GM23338 (cell line): ENCODE data around the gene TJP2. TPM values are rescaled to one million over a fixed set of nuclear protein-coding genes. Genes with fewer than 3 reads are reported as not detected.

Source experiments
- ATAC-seq: fragments of 200-7000 bp; cut with Tn5 transposase; 3 replicates; pipeline ENCODE4 v1.9.1; 2020
- DNase-seq: peaks from one replicate; pipeline ENCODE4 v3.0.0-alpha.2; 2015; ENCODE audit warnings: low spot score
- H2AFZ ChIP-seq: fragments of 200-600 bp; sonication (generic); 2 replicates; pipeline ENCODE4 v1.8.0; 2016; ENCODE audit warnings: antibody characterized with exemption, mild to moderate bottlenecking, moderate library complexity
- H3F3A ChIP-seq: fragments of 200-600 bp; sonication (generic); replicated peaks from 2 replicates; pipeline ENCODE4 v1.8.0; 2017; ENCODE audit warnings: antibody characterized with exemption, mixed run types, low read depth
- H3K27ac ChIP-seq: fragments of 200-600 bp; sonication (generic); 2 replicates; pipeline ENCODE4 v1.6.1; 2016; ENCODE audit warnings: low read depth
- H3K27me3 ChIP-seq: fragments of 200-600 bp; sonication (generic); 2 replicates; pipeline ENCODE4 v1.8.0; 2016; ENCODE audit warnings: mild to moderate bottlenecking, mixed run types, moderate library complexity; ENCODE audit not compliant: insufficient read depth
- H3K36me3 ChIP-seq: fragments of 200-600 bp; sonication (generic); 2 replicates; pipeline ENCODE4 v1.8.0; 2016; ENCODE audit warnings: mild to moderate bottlenecking; ENCODE audit not compliant: insufficient read depth
- H3K4me1 ChIP-seq: fragments of 200-600 bp; sonication (generic); 2 replicates; pipeline ENCODE4 v1.8.0; 2016; ENCODE audit warnings: mild to moderate bottlenecking, moderate library complexity; ENCODE audit not compliant: insufficient read depth
- H3K4me2 ChIP-seq: fragments of 200-600 bp; sonication (generic); 2 replicates; pipeline ENCODE4 v1.7.1; 2017; ENCODE audit warnings: mixed run types
- H3K4me3 ChIP-seq: fragments of 200-600 bp; sonication (generic); 2 replicates; pipeline ENCODE4 v1.6.1; 2016; ENCODE audit warnings: mixed run types
- H3K79me2 ChIP-seq: fragments of 200-600 bp; sonication (generic); replicated peaks from 2 replicates; pipeline ENCODE4 v1.8.0; 2017; ENCODE audit warnings: mild to moderate bottlenecking; ENCODE audit not compliant: insufficient read depth
- H3K9me2 ChIP-seq: fragments of 200-600 bp; sonication (generic); 2 replicates; pipeline ENCODE4 v1.8.0; 2017; ENCODE audit not compliant: insufficient read depth
- H4K20me1 ChIP-seq: fragments of 200-600 bp; sonication (generic); replicated peaks from 2 replicates; pipeline ENCODE4 v1.8.0; 2017; ENCODE audit warnings: mild to moderate bottlenecking; ENCODE audit not compliant: insufficient read depth
- H3K27ac Mint-ChIP-seq: 2 replicates; pipeline ENCODE4 v1.8.0; 2020; ENCODE audit warnings: inconsistent platforms, mild to moderate bottlenecking, moderate library complexity, mixed read lengths
- H3K27me3 Mint-ChIP-seq: 3 replicates; pipeline ENCODE4 v1.8.0; 2022; ENCODE audit warnings: low read depth, mild to moderate bottlenecking, moderate library complexity, mixed read lengths, inconsistent platforms; ENCODE audit not compliant: insufficient read depth, poor library complexity
- H3K36me3 Mint-ChIP-seq: 3 replicates; pipeline ENCODE4 v1.8.0; 2021; ENCODE audit warnings: low read depth, mild to moderate bottlenecking, inconsistent platforms, moderate library complexity, mixed read lengths
- H3K4me1 Mint-ChIP-seq: 3 replicates; pipeline ENCODE4 v1.8.0; 2020; ENCODE audit warnings: mild to moderate bottlenecking, inconsistent platforms, mixed read lengths
- H3K4me3 Mint-ChIP-seq: 3 replicates; pipeline ENCODE4 v1.8.0; 2021; ENCODE audit warnings: moderate library complexity, mild to moderate bottlenecking, inconsistent platforms, mixed read lengths
- H3K9me3 Mint-ChIP-seq: 3 replicates; pipeline ENCODE4 v1.8.0; 2020; ENCODE audit warnings: moderate library complexity, mild to moderate bottlenecking, inconsistent platforms, mixed read lengths
- CREB1 ChIP-seq: fragments of 250-450 bp; sonication (Bioruptor Pico); IDR thresholded peaks from 2 replicates; pipeline ENCODE4 v1.5.0; 2020; ENCODE audit warnings: low read depth, mild to moderate bottlenecking, moderate library complexity
- JUNB ChIP-seq: IDR thresholded peaks from one replicate; pipeline ENCODE4 v1.6.1; 2016; ENCODE audit warnings: antibody characterized with exemption; ENCODE audit not compliant: unreplicated experiment
- NANOG ChIP-seq: IDR thresholded peaks from 2 replicates; pipeline ENCODE4 v1.6.1; 2016; ENCODE audit warnings: antibody characterized with exemption, borderline replicate concordance
- POLR2AphosphoS5 ChIP-seq: IDR thresholded peaks from 2 replicates; pipeline ENCODE4 v1.6.1; 2016; ENCODE audit warnings: antibody characterized with exemption, low read depth
- ZNF114 ChIP-seq: fragments of 250-450 bp; sonication (Bioruptor Pico); IDR thresholded peaks from 2 replicates; pipeline ENCODE4 v1.5.0; 2020; ENCODE audit warnings: mild to moderate bottlenecking, moderate library complexity
- ZNF331 ChIP-seq: fragments of 250-450 bp; sonication (Bioruptor Pico); IDR thresholded peaks from 2 replicates; pipeline ENCODE4 v1.5.0; 2020; ENCODE audit warnings: low read depth, mild to moderate bottlenecking, moderate library complexity
- polyA plus RNA-seq: library from polyadenylated mRNA; unstranded; fragments of >200 nt; fragmentation: Nextera tagmentation; extraction: Ambion mirVana; gene quantifications from 2 replicates; pipeline ENCODE4 v1.2.1, GENCODE V29; 2016
- total RNA-seq: library from RNA; depleted of rRNA; stranded (reverse); fragments of >200 nt; shearing (Covaris generic); gene quantifications from 2 replicates; pipeline ENCODE4 v1.2.3, GENCODE V29; 2014
- TF ChIP-seq, protein P1 (sequence below): fragments of 250-450 bp; sonication (Bioruptor Pico); IDR thresholded peaks from 2 replicates; pipeline ENCODE4 v1.5.0; 2020; ENCODE audit warnings: mild to moderate bottlenecking, moderate library complexity
- TF ChIP-seq, protein P2 (sequence below): IDR thresholded peaks from one replicate; pipeline ENCODE4 v1.6.1; 2018; ENCODE audit warnings: antibody characterized with exemption; ENCODE audit not compliant: unreplicated experiment
- TF ChIP-seq, protein P3 (sequence below): IDR thresholded peaks from 2 replicates; pipeline ENCODE4 v1.6.1; 2016; ENCODE audit warnings: antibody characterized with exemption
- TF ChIP-seq, protein P4 (sequence below), 2 experiments: fragments of 200-600 bp in 1 of 2; sonication (generic) in 1 of 2; conservative IDR thresholded peaks; 2 replicates each; pipeline versions ENCODE4 v1.5.1 to v1.6.1; 2016 to 2017; ENCODE audit warnings: antibody characterized with exemption in 2 of 2, low read depth in 2 of 2, mild to moderate bottlenecking in 2 of 2, moderate library complexity in 1 of 2

TJP2 gene
- total and polyA plus RNA-seq, 2 experiments from 2014 or later, result 37.6 to 234 TPM

DNA sequence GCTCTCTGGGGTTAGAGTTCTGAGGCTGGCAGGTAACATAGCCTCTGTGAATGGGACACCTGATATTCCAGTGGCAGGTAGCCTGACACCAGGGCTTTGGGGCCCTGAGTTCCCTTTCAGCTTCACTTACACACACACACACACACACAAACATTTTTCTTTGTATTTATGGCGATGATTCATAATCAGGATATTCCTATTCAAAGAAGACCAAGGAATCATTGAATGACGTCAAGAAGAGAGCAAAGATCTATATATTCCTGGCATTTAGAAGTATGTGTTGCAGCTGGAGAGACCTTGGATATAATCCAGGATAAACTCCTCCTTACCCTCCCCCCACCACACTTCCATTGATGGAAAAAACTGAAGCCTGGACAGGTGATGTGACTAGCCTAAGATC is 143.0 kb downstream of the TJP2 start:
- Mint-ChIP-seq H3K27ac (no peak overlapping the region), H3K27me3 (peaks cover 3% of the 10 kb centered on the region), H3K36me3 (peaks cover 25% of the 10 kb centered on the region), H3K4me1 (peaks cover 27% of the 10 kb centered on the region), H3K4me3 (no peak overlapping the region), H3K9me3 (peaks cover 44% of the 10 kb centered on the region)
- H3K9me2 ChIP-seq, result peaks cover 4% of the 10 kb centered on the region
- no peak overlapping the region for H3K27ac ChIP-seq
- TF ChIP-seq, protein P1, sequence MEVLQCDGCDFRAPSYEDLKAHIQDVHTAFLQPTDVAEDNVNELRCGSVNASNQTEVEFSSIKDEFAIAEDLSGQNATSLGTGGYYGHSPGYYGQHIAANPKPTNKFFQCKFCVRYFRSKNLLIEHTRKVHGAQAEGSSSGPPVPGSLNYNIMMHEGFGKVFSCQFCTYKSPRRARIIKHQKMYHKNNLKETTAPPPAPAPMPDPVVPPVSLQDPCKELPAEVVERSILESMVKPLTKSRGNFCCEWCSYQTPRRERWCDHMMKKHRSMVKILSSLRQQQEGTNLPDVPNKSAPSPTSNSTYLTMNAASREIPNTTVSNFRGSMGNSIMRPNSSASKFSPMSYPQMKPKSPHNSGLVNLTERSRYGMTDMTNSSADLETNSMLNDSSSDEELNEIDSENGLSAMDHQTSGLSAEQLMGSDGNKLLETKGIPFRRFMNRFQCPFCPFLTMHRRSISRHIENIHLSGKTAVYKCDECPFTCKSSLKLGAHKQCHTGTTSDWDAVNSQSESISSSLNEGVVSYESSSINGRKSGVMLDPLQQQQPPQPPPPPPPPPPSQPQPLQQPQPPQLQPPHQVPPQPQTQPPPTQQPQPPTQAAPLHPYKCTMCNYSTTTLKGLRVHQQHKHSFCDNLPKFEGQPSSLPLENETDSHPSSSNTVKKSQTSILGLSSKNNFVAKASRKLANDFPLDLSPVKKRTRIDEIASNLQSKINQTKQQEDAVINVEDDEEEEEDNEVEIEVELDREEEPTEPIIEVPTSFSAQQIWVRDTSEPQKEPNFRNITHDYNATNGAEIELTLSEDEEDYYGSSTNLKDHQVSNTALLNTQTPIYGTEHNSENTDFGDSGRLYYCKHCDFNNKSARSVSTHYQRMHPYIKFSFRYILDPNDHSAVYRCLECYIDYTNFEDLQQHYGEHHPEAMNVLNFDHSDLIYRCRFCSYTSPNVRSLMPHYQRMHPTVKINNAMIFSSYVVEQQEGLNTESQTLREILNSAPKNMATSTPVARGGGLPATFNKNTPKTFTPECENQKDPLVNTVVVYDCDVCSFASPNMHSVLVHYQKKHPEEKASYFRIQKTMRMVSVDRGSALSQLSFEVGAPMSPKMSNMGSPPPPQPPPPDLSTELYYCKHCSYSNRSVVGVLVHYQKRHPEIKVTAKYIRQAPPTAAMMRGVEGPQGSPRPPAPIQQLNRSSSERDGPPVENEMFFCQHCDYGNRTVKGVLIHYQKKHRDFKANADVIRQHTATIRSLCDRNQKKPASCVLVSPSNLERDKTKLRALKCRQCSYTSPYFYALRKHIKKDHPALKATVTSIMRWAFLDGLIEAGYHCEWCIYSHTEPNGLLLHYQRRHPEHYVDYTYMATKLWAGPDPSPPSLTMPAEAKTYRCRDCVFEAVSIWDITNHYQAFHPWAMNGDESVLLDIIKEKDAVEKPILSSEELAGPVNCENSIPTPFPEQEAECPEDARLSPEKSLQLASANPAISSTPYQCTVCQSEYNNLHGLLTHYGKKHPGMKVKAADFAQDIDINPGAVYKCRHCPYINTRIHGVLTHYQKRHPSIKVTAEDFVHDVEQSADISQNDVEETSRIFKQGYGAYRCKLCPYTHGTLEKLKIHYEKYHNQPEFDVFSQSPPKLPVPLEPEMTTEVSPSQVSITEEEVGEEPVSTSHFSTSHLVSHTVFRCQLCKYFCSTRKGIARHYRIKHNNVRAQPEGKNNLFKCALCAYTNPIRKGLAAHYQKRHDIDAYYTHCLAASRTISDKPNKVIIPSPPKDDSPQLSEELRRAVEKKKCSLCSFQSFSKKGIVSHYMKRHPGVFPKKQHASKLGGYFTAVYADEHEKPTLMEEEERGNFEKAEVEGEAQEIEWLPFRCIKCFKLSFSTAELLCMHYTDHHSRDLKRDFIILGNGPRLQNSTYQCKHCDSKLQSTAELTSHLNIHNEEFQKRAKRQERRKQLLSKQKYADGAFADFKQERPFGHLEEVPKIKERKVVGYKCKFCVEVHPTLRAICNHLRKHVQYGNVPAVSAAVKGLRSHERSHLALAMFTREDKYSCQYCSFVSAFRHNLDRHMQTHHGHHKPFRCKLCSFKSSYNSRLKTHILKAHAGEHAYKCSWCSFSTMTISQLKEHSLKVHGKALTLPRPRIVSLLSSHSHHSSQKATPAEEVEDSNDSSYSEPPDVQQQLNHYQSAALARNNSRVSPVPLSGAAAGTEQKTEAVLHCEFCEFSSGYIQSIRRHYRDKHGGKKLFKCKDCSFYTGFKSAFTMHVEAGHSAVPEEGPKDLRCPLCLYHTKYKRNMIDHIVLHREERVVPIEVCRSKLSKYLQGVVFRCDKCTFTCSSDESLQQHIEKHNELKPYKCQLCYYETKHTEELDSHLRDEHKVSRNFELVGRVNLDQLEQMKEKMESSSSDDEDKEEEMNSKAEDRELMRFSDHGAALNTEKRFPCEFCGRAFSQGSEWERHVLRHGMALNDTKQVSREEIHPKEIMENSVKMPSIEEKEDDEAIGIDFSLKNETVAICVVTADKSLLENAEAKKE (CRISPR knock-in tag), result no peak
- TF ChIP-seq CREB1 (CRISPR knock-in tag) (no peak), NANOG (no peak), ZNF114 (CRISPR knock-in tag) (no peak), JUNB (no peak), ZNF331 (no peak), POLR2AphosphoS5 (no peak)
- TF ChIP-seq, protein P2, sequence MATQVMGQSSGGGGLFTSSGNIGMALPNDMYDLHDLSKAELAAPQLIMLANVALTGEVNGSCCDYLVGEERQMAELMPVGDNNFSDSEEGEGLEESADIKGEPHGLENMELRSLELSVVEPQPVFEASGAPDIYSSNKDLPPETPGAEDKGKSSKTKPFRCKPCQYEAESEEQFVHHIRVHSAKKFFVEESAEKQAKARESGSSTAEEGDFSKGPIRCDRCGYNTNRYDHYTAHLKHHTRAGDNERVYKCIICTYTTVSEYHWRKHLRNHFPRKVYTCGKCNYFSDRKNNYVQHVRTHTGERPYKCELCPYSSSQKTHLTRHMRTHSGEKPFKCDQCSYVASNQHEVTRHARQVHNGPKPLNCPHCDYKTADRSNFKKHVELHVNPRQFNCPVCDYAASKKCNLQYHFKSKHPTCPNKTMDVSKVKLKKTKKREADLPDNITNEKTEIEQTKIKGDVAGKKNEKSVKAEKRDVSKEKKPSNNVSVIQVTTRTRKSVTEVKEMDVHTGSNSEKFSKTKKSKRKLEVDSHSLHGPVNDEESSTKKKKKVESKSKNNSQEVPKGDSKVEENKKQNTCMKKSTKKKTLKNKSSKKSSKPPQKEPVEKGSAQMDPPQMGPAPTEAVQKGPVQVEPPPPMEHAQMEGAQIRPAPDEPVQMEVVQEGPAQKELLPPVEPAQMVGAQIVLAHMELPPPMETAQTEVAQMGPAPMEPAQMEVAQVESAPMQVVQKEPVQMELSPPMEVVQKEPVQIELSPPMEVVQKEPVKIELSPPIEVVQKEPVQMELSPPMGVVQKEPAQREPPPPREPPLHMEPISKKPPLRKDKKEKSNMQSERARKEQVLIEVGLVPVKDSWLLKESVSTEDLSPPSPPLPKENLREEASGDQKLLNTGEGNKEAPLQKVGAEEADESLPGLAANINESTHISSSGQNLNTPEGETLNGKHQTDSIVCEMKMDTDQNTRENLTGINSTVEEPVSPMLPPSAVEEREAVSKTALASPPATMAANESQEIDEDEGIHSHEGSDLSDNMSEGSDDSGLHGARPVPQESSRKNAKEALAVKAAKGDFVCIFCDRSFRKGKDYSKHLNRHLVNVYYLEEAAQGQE, result no peak
- TF ChIP-seq, protein P3, sequence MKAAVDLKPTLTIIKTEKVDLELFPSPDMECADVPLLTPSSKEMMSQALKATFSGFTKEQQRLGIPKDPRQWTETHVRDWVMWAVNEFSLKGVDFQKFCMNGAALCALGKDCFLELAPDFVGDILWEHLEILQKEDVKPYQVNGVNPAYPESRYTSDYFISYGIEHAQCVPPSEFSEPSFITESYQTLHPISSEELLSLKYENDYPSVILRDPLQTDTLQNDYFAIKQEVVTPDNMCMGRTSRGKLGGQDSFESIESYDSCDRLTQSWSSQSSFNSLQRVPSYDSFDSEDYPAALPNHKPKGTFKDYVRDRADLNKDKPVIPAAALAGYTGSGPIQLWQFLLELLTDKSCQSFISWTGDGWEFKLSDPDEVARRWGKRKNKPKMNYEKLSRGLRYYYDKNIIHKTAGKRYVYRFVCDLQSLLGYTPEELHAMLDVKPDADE, result no peak
- TF ChIP-seq, protein P4, sequence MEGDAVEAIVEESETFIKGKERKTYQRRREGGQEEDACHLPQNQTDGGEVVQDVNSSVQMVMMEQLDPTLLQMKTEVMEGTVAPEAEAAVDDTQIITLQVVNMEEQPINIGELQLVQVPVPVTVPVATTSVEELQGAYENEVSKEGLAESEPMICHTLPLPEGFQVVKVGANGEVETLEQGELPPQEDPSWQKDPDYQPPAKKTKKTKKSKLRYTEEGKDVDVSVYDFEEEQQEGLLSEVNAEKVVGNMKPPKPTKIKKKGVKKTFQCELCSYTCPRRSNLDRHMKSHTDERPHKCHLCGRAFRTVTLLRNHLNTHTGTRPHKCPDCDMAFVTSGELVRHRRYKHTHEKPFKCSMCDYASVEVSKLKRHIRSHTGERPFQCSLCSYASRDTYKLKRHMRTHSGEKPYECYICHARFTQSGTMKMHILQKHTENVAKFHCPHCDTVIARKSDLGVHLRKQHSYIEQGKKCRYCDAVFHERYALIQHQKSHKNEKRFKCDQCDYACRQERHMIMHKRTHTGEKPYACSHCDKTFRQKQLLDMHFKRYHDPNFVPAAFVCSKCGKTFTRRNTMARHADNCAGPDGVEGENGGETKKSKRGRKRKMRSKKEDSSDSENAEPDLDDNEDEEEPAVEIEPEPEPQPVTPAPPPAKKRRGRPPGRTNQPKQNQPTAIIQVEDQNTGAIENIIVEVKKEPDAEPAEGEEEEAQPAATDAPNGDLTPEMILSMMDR (conservative IDR thresholded peaks at IDR 0.05; ENCODE audit: low read depth in 2 of 2), result no peak
- H3F3A ChIP-seq, result peaks cover 4% of the 10 kb centered on the region; the same call in 1 of the 2 replicates
- no peaks in the 10 kb centered on the region for H4K20me1 ChIP-seq
- DNase-seq, result no peak
- no peaks in the 10 kb centered on the region for H3K27me3 ChIP-seq
- H3K4me2 ChIP-seq, result no peak overlapping the region
- H3K4me3 ChIP-seq, result no peak overlapping the region
- H3K36me3 ChIP-seq, result 0 out of 2 replicates have a peak, but pooled peaks cover 16% of the 10 kb centered on the region
- ATAC-seq, result no peak
- peaks cover 27% of the 10 kb centered on the region for H3K4me1 ChIP-seq
- no peak overlapping the region for H2AFZ ChIP-seq
- no peaks in the 10 kb centered on the region for H3K79me2 ChIP-seq
